Kidney (tissue), 14 donors: Measurements from ENCODE around the gene ZNF581. TPM values are rescaled to one million over a fixed set of nuclear protein-coding genes. Genes with fewer than 3 reads are reported as not detected.

Experiments
- DNase-seq, 5 donors: peaks; one replicate each; pipeline ENCODE4 v3.0.0-alpha.2; 2013 to 2020
- FAIRE-seq: peaks from 2 replicates; lab custom pipeline; 2012; peaks lifted over from hg19 to GRCh38; lab: Jason Lieb, UNC
- H3K27ac ChIP-seq, 2 donors: one replicate each; pipeline ENCODE4 v1.7.0; 2013; ENCODE audit warnings: low read depth in 2 of 2, low read length in 2 of 2, inconsistent platforms in 1 of 2
- H3K27me3 ChIP-seq: one replicate; pipeline ENCODE4 v1.7.1; 2013; ENCODE audit warnings: low read length, inconsistent platforms; ENCODE audit not compliant: control insufficient read depth, insufficient read depth
- H3K36me3 ChIP-seq, 3 donors: one replicate each; pipeline versions ENCODE4 v1.7.0 to v1.7.1; 2013; ENCODE audit warnings: low read length in 3 of 3, control low read depth in 1 of 3, inconsistent platforms in 1 of 3; ENCODE audit not compliant: insufficient read depth in 3 of 3, control insufficient read depth in 2 of 3
- H3K4me1 ChIP-seq, 3 donors: one replicate each; pipeline versions ENCODE4 v1.7.0 to v1.7.1; 2013; ENCODE audit warnings: low read length in 3 of 3, inconsistent platforms in 1 of 3, low read depth in 1 of 3; ENCODE audit not compliant: control insufficient read depth in 2 of 3, insufficient read depth in 2 of 3
- H3K4me3 ChIP-seq, 3 donors: one replicate each; pipeline versions ENCODE4 v1.7.0 to v1.8.1; 2013; ENCODE audit warnings: low read length in 3 of 3, control low read depth in 1 of 3, inconsistent platforms in 1 of 3
- H3K9ac ChIP-seq, 3 donors: one replicate each; pipeline versions ENCODE4 v1.7.0 to v1.7.1; 2013; ENCODE audit warnings: low read length in 3 of 3, control low read depth in 1 of 3, inconsistent platforms in 1 of 3
- H3K9me3 ChIP-seq, 3 donors: one replicate each; pipeline versions ENCODE4 v1.7.0 to v1.7.1; 2013; ENCODE audit warnings: low read length in 3 of 3, control low read depth in 1 of 3, inconsistent platforms in 1 of 3; ENCODE audit not compliant: control insufficient read depth in 2 of 3, insufficient read depth in 1 of 3
- intact Hi-C: fragments of 100-400 bp; cut with DNase I; formaldehyde crosslinking; loops from one replicate; pipeline ENCODE4 v1.11.1; 2022
- polyA plus RNA-seq: library from polyadenylated mRNA; stranded (reverse); fragments of 350-450 nt; fragmentation: Illumina TruSeq; extraction: RNeasy Lipid Tissue Mini Kit (QIAGEN cat#74804); gene quantifications from one replicate; pipeline ENCODE4 v1.2.3, GENCODE V29; 2014; ENCODE audit warnings: low read depth, low replicate concordance; ENCODE audit not compliant: insufficient read depth
- total RNA-seq: library from RNA; stranded (reverse); fragmentation: NEBNext Ultra II Directional; extraction: Animal tissue kit (Norgen Biotek cat#: 25700); gene quantifications from one replicate; pipeline ENCODE4 v1.2.1, GENCODE V29; 2021
- TF ChIP-seq, protein P1 (sequence below): IDR thresholded peaks from 3 replicates; pipeline ENCODE4 v1.5.1; 2012; ENCODE audit warnings: mild to moderate bottlenecking, moderate library complexity, borderline replicate concordance; ENCODE audit not compliant: insufficient read depth; ENCODE audit errors: extremely low read depth
- donor health status: control.
- donor health status: control.
- donor health status: control.
- donor health status: control.
- donor health status: control.
- donor health status: DM: yes; HTN: yes; CAD: no.
- donor health status: Normal renal cell carcinoma (clear cell type).

The ZNF581 gene
- total and polyA plus RNA-seq, 2 donors from 2014 or later = 22.0 to 23.6 TPM

DNA sequence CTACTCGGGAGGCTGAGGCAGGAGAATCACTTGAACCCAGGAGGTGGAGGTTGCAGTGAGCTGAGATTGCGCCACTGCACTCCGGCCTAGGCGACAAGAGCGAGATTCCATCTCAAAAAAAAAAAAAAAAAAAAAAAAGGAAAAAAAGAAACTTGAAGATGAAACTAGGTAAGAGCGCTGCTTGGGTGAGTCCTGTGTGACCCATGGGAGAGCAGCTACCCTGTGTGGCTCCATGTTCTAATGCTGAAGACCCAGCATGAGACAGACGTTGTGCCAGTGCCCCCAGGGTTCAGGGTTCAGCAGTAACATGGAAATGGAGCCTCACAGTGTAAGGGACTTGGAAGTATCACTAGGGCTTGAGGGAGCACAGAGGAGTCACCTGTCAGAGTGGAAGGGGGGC is 25.0 kb upstream of the ZNF581 start:
- Histone ChIP-seq H3K4me3 (no peak overlapping the region), H3K4me1 (peaks cover 0 to under 1% (median 0%) of the 10 kb centered on the region in 3 donors), H3K36me3 (peaks cover 0 to 6% (median 0%) of the 10 kb centered on the region in 3 donors), H3K9ac (no peak overlapping the region), H3K27me3 (no peaks in the 10 kb centered on the region), H3K9me3 (no peaks in the 10 kb centered on the region), H3K27ac (no peak overlapping the region)
- FAIRE-seq (no peak), DNase-seq (no peak)
- TF ChIP-seq, protein P1, sequence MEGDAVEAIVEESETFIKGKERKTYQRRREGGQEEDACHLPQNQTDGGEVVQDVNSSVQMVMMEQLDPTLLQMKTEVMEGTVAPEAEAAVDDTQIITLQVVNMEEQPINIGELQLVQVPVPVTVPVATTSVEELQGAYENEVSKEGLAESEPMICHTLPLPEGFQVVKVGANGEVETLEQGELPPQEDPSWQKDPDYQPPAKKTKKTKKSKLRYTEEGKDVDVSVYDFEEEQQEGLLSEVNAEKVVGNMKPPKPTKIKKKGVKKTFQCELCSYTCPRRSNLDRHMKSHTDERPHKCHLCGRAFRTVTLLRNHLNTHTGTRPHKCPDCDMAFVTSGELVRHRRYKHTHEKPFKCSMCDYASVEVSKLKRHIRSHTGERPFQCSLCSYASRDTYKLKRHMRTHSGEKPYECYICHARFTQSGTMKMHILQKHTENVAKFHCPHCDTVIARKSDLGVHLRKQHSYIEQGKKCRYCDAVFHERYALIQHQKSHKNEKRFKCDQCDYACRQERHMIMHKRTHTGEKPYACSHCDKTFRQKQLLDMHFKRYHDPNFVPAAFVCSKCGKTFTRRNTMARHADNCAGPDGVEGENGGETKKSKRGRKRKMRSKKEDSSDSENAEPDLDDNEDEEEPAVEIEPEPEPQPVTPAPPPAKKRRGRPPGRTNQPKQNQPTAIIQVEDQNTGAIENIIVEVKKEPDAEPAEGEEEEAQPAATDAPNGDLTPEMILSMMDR = no peak
- intact Hi-C loops = loop anchor here (10.0 kb wide), 1 partner anchor 354 kb away; no protein-coding TSS in a partner anchor

DNA sequence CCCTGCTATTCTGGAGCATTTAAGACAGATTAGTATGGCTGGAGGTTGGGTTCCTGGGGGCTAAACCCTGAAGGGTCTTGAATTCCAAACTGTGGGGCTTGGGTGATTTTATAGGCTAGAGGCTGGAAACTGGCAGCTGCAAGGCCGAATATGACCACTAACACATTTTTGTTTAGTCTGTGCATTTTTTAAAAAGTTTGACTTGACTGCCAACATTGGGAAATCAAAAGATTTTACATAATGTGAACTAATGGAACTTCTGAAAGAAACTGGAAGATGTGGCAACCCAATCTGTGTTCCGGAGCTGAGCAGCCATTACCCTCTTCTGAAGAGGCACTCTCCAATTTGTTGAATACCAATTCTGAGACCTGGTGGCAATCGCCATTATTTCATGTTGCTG is 24.2 kb upstream of the ZNF581 start:
- Histone ChIP-seq H3K9me3 (no peaks in the 10 kb centered on the region), H3K27ac (no peak overlapping the region), H3K27me3 (no peaks in the 10 kb centered on the region), H3K36me3 (peaks cover 0 to 6% (median 0%) of the 10 kb centered on the region in 3 donors), H3K4me1 (peaks cover 2 to 5% (median 3%) of the 10 kb centered on the region in 3 donors), H3K4me3 (no peak overlapping the region), H3K9ac (no peak overlapping the region)
- DNase-seq (no peak), FAIRE-seq (no peak)
- TF ChIP-seq, protein P1 = no peak
- intact Hi-C loops = loop anchor here (10.0 kb wide), 1 partner anchor 354 kb away; no protein-coding TSS in a partner anchor

DNA sequence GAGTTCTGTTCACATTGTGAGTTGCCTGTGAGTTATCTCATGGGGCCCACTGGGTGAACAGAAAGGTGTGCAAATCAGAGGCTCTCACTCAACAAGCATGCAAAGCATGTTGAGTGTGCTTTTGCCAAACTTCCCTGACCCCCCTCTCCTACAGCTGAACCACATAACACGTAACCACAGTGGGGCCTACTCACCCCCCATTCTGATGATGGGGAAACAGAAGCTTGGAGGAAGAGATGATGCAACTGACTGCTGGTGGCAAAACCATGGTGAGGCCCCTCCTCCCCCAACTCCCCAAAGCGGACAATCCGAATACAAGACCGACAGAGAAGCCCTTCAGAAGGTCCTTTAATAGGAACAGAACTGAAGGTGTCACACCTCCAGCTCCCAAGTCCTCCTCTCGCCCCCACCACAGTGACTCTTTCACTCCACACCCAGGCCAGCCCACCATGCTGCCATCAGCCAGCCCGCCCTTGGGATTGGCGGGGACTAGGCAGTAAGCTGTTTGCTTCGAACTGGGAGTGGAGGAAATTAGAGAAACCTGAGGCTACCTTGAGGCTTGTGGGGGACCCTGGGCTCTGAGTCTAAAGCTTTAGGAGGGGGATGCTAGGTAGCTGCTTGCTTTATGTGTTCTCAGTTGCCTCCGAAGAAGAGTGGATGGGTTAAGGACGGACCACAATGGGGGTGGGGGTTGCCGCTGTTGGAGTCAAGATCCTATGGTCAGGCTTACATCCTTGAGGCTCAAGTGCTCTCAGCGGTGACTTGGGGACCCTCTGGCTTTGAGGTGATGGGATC is 22.8 kb upstream of the ZNF581 start:
- Histone ChIP-seq H3K27ac (no peak overlapping the region), H3K9me3 (no peaks in the 10 kb centered on the region), H3K36me3 (peaks cover 0 to 6% (median 0%) of the 10 kb centered on the region in 3 donors), H3K4me1 (peaks cover 2 to 6% (median 5%) of the 10 kb centered on the region in 3 donors), H3K27me3 (no peaks in the 10 kb centered on the region), H3K9ac (no peak overlapping the region), H3K4me3 (no peak overlapping the region)
- intact Hi-C loops = no loop called here
- FAIRE-seq = no peak
- no peak for DNase-seq
- TF ChIP-seq, protein P1 = no peak
